Upper lobe of left lung (tissue), 6 donors: Measurements from ENCODE around the gene RBPJ. TPM values are rescaled to one million over a fixed set of nuclear protein-coding genes. Genes with fewer than 3 reads are reported as not detected.

ENCODE experiments used
- ATAC-seq, 2 donors: fragments of 200-7000 bp; cut with Tn5 transposase; one replicate each; pipeline ENCODE4 v1.9.1; 2022; ENCODE audit warnings: mild to moderate bottlenecking in 2 of 2, moderate library complexity in 2 of 2; ENCODE audit not compliant: low FRiP score in 2 of 2
- DNase-seq, 2 donors: peaks; one replicate each; pipeline ENCODE4 v3.0.0-alpha.2; 2019 to 2020
- H3K27ac ChIP-seq, 4 donors: fragments of 200-600 bp; sonication (generic); one replicate each; pipeline ENCODE4 v1.5.1; 2016 to 2019
- H3K27me3 ChIP-seq, 4 donors: fragments of 200-600 bp; sonication (generic); one replicate each; pipeline ENCODE4 v1.5.1; 2017 to 2019
- H3K36me3 ChIP-seq, 4 donors: fragments of 200-600 bp; sonication (generic); one replicate each; pipeline ENCODE4 v1.5.1; 2016 to 2019
- H3K4me1 ChIP-seq, 4 donors: fragments of 200-600 bp; sonication (generic); one replicate each; pipeline ENCODE4 v1.5.1; 2018 to 2019
- H3K4me3 ChIP-seq, 4 donors: fragments of 200-600 bp; sonication (generic); one replicate each; pipeline ENCODE4 v1.5.1; 2017 to 2019; ENCODE audit warnings: mild to moderate bottlenecking in 2 of 4, moderate library complexity in 1 of 4
- H3K9me3 ChIP-seq, 4 donors: fragments of 200-600 bp; sonication (generic); one replicate each; pipeline ENCODE4 v1.5.1; 2018 to 2019
- CTCF ChIP-seq, 6 experiments: fragments of 450-650 bp in 4 of 6; fragments of 200-600 bp in 2 of 6; sonication (generic) in 2 of 6; IDR thresholded peaks; one replicate each; pipeline ENCODE4 v1.5.1; 2016 to 2019; ENCODE audit warnings: antibody characterized with exemption in 6 of 6
- EP300 ChIP-seq, 4 donors: sonication (generic); formaldehyde crosslinking; IDR thresholded peaks; one replicate each; pipeline ENCODE4 v1.5.1; 2017; ENCODE audit warnings: antibody characterized with exemption in 4 of 4, control low read depth in 2 of 4
- POLR2A ChIP-seq, 4 donors: fragments of 450-650 bp; IDR thresholded peaks; one replicate each; pipeline ENCODE4 v1.5.1; 2016 to 2017; ENCODE audit warnings: antibody characterized with exemption in 4 of 4, mild to moderate bottlenecking in 2 of 4
- POLR2AphosphoS5 ChIP-seq, 2 donors: sonication (generic); formaldehyde crosslinking; IDR thresholded peaks; one replicate each; pipeline ENCODE4 v1.5.1; 2017; ENCODE audit warnings: antibody characterized with exemption in 2 of 2
- WGBS, 2 donors: methylation state at CpG; one replicate each; pipeline ENCODE4 v1.1.5; 2017 to 2018; 5-methylcytosine and 5-hydroxymethylcytosine counted together
- total RNA-seq, 6 donors: library from RNA; depleted of rRNA in 4 of 6; stranded (reverse); fragments of >200 nt in 4 of 6; gene quantifications; one replicate each; pipeline versions ENCODE4 v1.1.0 to v1.2.1, GENCODE V29; 2016 to 2021
- donor health status: DM: no; HTN: no; CAD: no; lungs with moderate emphysema.
- donor health status: DM: no; HTN: yes; CAD: no; lungs with severe emphysema.

The RBPJ gene
- total RNA-seq, 6 donors from 2014 or later: 59.4 to 93.2 (median 79.4) TPM

GRCh38 chr4:26322346-26322745 lies 1.5 kb downstream of the RBPJ start:
- TF ChIP-seq CTCF (IDR thresholded peaks at IDR 0.05): no peak
- TF ChIP-seq EP300 (IDR thresholded peaks at IDR 0.05): no peak
- no peak for TF ChIP-seq POLR2AphosphoS5 (IDR thresholded peaks at IDR 0.05)
- TF ChIP-seq POLR2A (IDR thresholded peaks at IDR 0.05): no peak
- ATAC-seq: no peak
- no peak for DNase-seq
- H3K36me3 ChIP-seq: no peaks in the 10 kb centered on the region
- H3K9me3 ChIP-seq: no peaks in the 10 kb centered on the region
- peak overlapping the region; percentile 65 to 90 (median 84) for H3K4me3 ChIP-seq
- WGBS, 2 donors: 38 to 43% methylated on average over 7 of the region's 7 CpGs
- peak overlapping the region in 2 of 4 donors; percentile 81 to 99 for H3K27ac ChIP-seq
- H3K27me3 ChIP-seq: no peaks in the 10 kb centered on the region
- H3K4me1 ChIP-seq: peaks cover 18 to 38% (median 22%) of the 10 kb centered on the region in 4 donors

GRCh38 chr4:26323821-26324220 lies 3.0 kb downstream of the RBPJ start:
- DNase-seq (no peak), ATAC-seq (no peak)
- Histone ChIP-seq H3K36me3 (no peaks in the 10 kb centered on the region), H3K27ac (no peak overlapping the region), H3K4me3 (no peak overlapping the region), H3K4me1 (peaks cover 18 to 34% (median 24%) of the 10 kb centered on the region in 4 donors), H3K9me3 (no peaks in the 10 kb centered on the region), H3K27me3 (no peaks in the 10 kb centered on the region)
- 55 to 71% methylated on average over 2 of the region's 2 CpGs for WGBS, 2 donors
- TF ChIP-seq POLR2A (IDR thresholded peaks at IDR 0.05) (no peak), EP300 (IDR thresholded peaks at IDR 0.05) (no peak), POLR2AphosphoS5 (IDR thresholded peaks at IDR 0.05) (no peak), CTCF (IDR thresholded peaks at IDR 0.05) (no peak)

- Histone ChIP-seq H3K9me3 (no peaks in the 10 kb centered on the region), H3K4me3 (no peak overlapping the region), H3K36me3 (no peaks in the 10 kb centered on the region), H3K27ac (no peak overlapping the region), H3K27me3 (no peaks in the 10 kb centered on the region), H3K4me1 (peaks cover 18 to 32% (median 24%) of the 10 kb centered on the region in 4 donors)
- ATAC-seq: no peak
- no peak for DNase-seq
- 45 to 54% methylated on average over 3 of the region's 3 CpGs for WGBS, 2 donors
- TF ChIP-seq EP300 (IDR thresholded peaks at IDR 0.05) (no peak), CTCF (IDR thresholded peaks at IDR 0.05) (peak in 3 of 6 experiments; percentile 8 to 30 (median 17)), POLR2A (IDR thresholded peaks at IDR 0.05) (no peak), POLR2AphosphoS5 (IDR thresholded peaks at IDR 0.05) (no peak)
Observed at GRCh38 chr4:26325191-26325590, 4.4 kb downstream of the RBPJ start.

GRCh38 chr4:26326791-26327190 lies 6.0 kb downstream of the RBPJ start:
- Histone ChIP-seq H3K36me3 (no peaks in the 10 kb centered on the region), H3K4me1 (peaks cover 24 to 44% (median 33%) of the 10 kb centered on the region in 4 donors), H3K27ac (no peak overlapping the region)

More at GRCh38 chr4:26326791-26327190, 6.0 kb downstream of the RBPJ start:
- H3K27me3 ChIP-seq: no peaks in the 10 kb centered on the region
- H3K4me3 ChIP-seq: no peak overlapping the region
- 57 to 74% methylated on average over 2 of the region's 2 CpGs for WGBS, 2 donors
- TF ChIP-seq EP300 (IDR thresholded peaks at IDR 0.05) (no peak), POLR2AphosphoS5 (IDR thresholded peaks at IDR 0.05) (no peak), POLR2A (IDR thresholded peaks at IDR 0.05) (no peak), CTCF (IDR thresholded peaks at IDR 0.05) (no peak)
- DNase-seq: no peak
- H3K9me3 ChIP-seq: no peaks in the 10 kb centered on the region
- ATAC-seq: no peak
